Activated naive CD8-positive, alpha-beta T cell treated with anti-CD3 and anti-CD28 coated beads, Interleukin-2, amount 50 U/mL, for 16 hours (primary cell): ENCODE measurements around the gene C2orf72.
"Not testable (repeated sequence)": the region's sequence is repeated elsewhere in the genome, so short reads cannot be mapped to it uniquely, and the experiment has no call there.

Experiments
- DNase-seq: peaks from one replicate; pipeline ENCODE4 v3.0.0-alpha.2; 2020; ENCODE audit warnings: low read depth, low spot score

C2orf72 gene

DNA sequence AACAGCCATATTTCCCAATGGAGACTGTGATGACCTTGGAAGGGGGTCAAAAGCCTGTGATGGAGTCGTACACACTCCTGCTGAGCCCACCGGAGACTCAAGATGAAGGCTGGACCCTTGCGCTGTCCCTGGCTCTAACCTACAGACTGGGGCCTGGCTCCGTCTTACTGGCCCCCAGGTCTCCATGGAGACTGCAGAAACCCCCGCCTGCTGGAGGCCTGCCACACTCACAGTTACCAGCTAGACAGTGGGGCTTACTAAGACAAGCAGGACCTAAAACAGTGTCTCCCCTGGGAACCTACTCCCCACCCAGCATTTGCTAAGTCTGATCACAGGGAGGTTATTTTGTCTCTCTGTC lies 9.6 kb downstream of the C2orf72 start:
- no peak for DNase-seq

DNA sequence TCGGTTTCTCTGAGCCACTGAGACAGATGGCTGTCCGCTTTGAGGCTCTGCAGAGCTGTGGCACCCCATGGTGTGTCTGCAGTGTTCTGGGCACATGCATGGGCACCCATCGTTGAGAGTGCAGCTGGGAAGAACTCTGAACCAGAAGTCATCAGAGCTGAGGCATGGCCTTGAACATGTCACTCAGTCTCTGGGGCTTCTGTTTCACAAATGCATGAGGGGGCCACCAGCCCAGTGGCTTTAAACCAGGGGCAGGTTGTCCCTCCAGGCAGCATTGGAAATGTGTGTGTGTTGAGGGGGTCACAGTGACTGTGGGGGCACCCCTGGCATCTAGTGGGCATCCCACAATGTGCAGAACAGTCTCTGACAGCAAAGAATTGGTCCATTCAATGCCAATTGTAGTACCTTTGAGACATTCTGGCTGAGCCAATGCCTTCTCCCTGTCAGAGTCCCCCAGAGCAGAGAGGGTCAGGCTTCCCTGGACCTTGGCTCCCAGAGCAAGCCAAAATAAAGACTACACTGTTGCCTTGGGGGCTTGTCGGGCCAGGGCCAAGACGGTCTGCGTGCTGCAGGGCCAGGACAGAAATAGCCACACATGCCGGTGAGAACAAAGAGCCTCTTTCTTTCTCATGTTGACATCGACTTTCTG lies 10.1 kb downstream of the C2orf72 start:
- DNase-seq: no peak

GRCh38 chr2:231047923-231048915 lies 10.9 kb downstream of the C2orf72 start:
- DNase-seq: no peak

DNA sequence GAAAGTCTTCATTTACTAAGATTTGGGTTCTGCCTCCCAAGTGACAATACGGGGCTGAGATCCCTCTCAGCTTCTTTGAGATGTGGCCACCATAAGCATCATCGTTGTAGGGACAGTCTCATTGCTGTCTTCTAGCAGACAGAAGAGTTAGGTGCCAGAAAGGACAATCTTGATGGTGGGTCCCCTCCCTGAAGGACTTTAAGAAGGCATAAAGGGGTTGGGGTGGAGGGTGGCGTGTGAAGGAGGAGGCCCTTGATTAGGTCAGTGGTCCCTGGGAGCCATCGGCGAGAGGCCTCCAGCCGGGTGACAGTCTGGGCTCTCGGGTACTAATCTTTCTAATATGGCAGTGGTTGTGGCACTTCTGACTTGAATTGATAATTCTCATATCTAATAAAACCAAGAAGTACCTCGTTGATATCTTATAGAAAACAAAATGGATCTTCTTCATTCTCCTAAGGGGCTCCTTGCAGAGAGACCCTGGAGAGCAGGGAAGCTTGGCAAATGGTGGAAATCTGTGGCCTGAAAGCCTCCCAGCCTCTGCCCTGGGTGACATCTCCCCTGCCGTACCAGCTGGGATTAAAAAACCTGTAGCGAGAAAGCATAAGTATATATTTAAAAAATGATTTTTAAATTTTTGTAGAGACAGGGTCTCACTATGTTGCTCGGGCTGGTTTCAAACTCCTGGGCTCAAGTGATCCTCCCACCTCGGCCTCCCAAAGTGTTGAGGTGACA lies 12.1 kb downstream of the C2orf72 start:
- no peak for DNase-seq

DNA sequence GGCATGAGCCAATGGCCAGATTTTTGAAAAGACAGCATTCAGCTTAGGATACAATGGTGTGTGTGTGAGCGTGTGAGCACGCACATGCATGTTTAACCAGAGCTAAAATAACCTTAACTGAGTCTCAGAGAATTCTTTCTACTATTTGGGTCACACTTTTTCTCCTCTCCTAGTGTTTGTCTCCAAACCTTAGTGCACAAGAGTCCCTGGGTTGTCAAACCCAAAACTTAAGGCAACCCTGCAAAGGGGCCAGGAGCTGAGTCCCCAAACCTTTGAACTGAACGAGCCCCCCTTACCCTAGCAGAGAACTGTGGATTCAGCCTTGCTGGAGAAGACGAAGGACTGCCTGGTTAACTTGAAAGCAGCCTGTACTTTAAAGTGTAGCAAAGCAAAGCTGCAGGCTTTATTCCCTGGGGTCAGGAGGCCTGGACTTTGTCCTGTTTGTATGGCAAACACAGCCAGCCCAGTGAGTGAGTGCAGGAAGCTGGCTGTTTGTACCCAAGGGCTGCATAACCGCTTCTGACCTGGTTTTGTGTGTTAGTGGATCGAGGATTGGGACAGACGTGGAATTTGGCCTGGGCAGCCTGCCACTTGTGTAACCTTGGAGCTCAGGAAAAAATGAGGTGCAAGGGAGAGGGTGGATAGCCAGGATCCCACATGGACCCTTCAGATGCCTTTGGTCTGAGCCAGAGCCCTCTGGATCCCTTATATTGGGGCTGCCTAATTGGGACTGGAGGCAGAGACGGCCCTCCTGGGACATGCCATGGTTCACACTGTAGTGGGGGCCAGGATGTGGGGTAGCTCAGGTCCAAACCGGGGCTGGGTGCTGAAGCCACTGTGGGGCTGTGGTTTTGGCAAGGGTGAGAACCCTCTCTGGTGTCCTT lies 12.9 kb downstream of the C2orf72 start:
- DNase-seq: no peak

GRCh38 chr2:231051116-231051515 lies 13.8 kb downstream of the C2orf72 start:
- DNase-seq: no peak

GRCh38 chr2:231052494-231053451 lies 15.4 kb downstream of the C2orf72 start:
- peak; percentile 67 for DNase-seq

DNA sequence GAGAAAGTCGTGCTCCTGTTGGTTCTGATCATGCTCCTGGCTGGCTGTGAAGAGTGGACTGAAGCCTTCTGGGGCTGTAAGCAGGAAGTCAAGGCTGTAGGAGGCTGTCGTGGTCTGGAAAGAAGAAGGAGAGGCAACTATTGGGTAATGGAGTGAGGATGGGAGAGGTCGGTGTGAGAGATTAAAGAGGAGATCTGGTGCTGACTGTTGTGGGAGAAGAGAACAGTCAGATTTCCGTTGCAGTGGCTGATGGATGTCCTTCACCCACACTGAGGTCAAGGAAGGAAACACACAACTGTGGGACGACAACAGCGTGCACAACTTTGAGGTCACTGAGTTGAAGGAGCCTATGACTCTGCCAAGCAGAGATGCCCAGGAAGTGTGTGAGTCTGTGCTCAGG lies 16.5 kb downstream of the C2orf72 start:
- DNase-seq: no peak

GRCh38 chr2:231056453-231057416 lies 19.4 kb downstream of the C2orf72 start, which contains the start of gene PSMD1:
TSS of gene PSMD1 (plus strand) at chr2:231056867. CDS start at chr2:231057026, 159 bp downstream.
- DNase-seq: peak; percentile 88

GRCh38 chr2:231057590-231057989 lies 20.3 kb downstream of the C2orf72 start:
- DNase-seq: no peak

- no peak for DNase-seq
These were observed 21.6 kb downstream of the C2orf72 start for GRCh38 chr2:231058761-231059550.

GRCh38 chr2:231059756-231060155 lies 22.4 kb downstream of the C2orf72 start:
- DNase-seq: no peak

GRCh38 chr2:231062776-231063175 lies 25.5 kb downstream of the C2orf72 start:
- DNase-seq: no peak

DNA sequence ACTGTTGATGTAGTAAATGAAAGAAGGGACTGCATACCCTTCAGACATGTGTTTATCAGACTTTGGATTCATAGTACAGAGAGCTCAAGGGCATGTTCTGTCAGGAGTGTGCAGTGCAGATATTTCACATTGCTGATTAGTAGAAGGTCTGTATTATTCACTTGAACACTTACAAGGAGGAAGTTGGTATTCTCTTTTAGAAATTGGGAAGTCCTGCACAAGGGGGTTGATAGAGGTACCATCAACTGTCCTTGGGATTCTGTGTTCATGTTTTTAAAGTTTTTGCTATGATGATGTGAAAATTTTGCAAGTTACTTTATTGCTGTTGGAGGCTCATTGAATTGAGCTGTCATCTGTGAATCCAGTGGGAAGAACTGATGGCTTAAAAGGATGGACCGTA lies 26.0 kb downstream of the C2orf72 start:
- DNase-seq: no peak

GRCh38 chr2:231065966-231066365 lies 28.6 kb downstream of the C2orf72 start:
- no peak for DNase-seq

DNA sequence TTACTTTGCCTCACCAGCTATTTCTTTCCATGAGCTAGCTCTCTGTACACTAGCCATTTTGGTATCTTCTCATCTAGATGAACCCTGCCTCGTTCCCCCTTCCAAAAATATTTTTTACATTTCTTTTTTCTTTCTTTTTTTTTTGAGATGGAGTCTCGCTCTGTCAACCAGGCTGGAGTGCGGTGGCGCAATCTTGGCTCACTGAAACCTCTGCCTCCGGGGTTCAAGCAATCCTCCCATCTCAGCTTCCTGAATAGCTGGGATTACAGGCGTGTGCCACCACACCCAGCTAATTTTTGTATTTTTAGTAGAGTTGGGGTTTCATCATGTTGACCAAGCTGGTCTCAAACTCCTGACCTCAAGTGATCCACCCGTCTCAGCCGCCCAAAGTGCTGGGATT lies 30.2 kb downstream of the C2orf72 start:
- not testable (repeated sequence) for DNase-seq

DNA sequence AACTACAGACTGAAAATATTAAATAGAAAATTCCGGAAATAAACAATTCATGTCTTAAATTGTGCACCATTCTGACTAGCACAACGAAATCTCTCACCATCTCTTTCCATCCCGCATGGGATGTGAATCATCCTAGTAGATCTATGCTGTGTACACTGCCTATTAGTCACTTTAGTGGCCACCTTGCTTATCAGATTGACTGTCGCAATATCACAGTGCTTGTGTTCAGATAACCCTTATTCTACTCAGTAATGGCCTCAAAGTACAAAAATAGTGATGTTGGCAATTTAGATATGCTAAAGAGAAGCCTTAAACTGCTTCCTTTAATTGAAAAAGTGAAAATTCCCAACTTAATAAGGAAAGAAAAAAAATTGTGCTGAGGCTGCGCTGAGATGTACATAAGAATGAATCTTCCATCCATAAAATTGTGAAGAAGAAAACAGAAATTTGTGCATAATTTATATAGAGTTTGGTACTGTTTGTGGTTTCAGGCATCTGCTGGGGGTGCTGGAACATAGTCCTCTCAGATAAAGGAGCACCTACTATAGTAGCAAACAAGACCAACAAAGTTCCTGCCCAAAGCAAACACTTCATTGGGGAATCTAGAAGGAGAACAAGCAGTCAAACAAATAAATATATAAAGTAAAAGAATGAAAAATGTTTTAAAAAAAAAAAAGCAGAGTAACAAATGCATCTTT lies 31.4 kb downstream of the C2orf72 start:
- DNase-seq: no peak
